Esophagus muscularis mucosa (tissue), 4 donors: ENCODE data around the gene TMEM135. TPM values are rescaled to one million over a fixed set of nuclear protein-coding genes. Genes with fewer than 3 reads are reported as not detected.

Source experiments
- DNase-seq: peaks from one replicate; pipeline ENCODE4 v3.0.0-alpha.2; 2017; ENCODE audit errors: extremely low spot score
- H3K27ac ChIP-seq, 4 donors: fragments of 200-600 bp; sonication (generic); replicated peaks in 1 of 4; 1 replicate in 3 of 4; 2 replicates in 1 of 4; pipeline ENCODE4 v1.5.1; 2016 to 2019; ENCODE audit warnings: mild to moderate bottlenecking in 1 of 4
- H3K27me3 ChIP-seq, 4 donors: fragments of 200-600 bp; sonication (generic); one replicate each; pipeline versions ENCODE4 v1.5.1 to v1.6.0; 2016 to 2019
- H3K36me3 ChIP-seq, 4 donors: fragments of 200-600 bp; sonication (generic); one replicate each; pipeline ENCODE4 v1.5.1; 2016 to 2019
- H3K4me1 ChIP-seq, 4 donors: fragments of 200-600 bp; sonication (generic); one replicate each; pipeline ENCODE4 v1.5.1; 2016 to 2019
- H3K4me3 ChIP-seq, 4 donors: fragments of 200-600 bp; sonication (generic); 1 replicate in 2 of 4; 2 replicates in 2 of 4; pipeline ENCODE4 v1.5.1; 2016 to 2019; ENCODE audit warnings: mild to moderate bottlenecking in 4 of 4, moderate library complexity in 1 of 4
- H3K9me3 ChIP-seq, 4 donors: fragments of 200-600 bp; sonication (generic); 1 replicate in 3 of 4; 2 replicates in 1 of 4; pipeline ENCODE4 v1.5.1; 2016 to 2019
- CTCF ChIP-seq, 3 experiments: fragments of 200-600 bp in 2 of 3; fragments of 450-650 bp in 1 of 3; sonication (generic) in 2 of 3; IDR thresholded peaks; one replicate each; pipeline ENCODE4 v1.5.1; 2017 to 2019; ENCODE audit warnings: antibody characterized with exemption in 3 of 3, mild to moderate bottlenecking in 2 of 3, moderate library complexity in 1 of 3
- EP300 ChIP-seq: sonication (generic); formaldehyde crosslinking; IDR thresholded peaks from one replicate; pipeline ENCODE4 v1.6.1; 2017; ENCODE audit warnings: antibody characterized with exemption
- POLR2A ChIP-seq: fragments of 450-650 bp; IDR thresholded peaks from one replicate; pipeline ENCODE4 v1.6.1; 2017; ENCODE audit warnings: antibody characterized with exemption, moderate library complexity, mild to moderate bottlenecking, low read depth
- POLR2AphosphoS5 ChIP-seq, 2 donors: sonication (generic); formaldehyde crosslinking; IDR thresholded peaks; one replicate each; pipeline ENCODE4 v1.6.1; 2017; ENCODE audit warnings: antibody characterized with exemption in 2 of 2
- WGBS: methylation state at CpG from one replicate; pipeline ENCODE4 v1.1.5; 2018; 5-methylcytosine and 5-hydroxymethylcytosine counted together
- intact Hi-C: fragments of 100-400 bp; cut with DNase I; formaldehyde crosslinking; loops from one replicate; pipeline ENCODE4 v1.15.1; 2023
- total RNA-seq, 4 donors: library from RNA; depleted of rRNA; stranded (reverse); fragments of >200 nt; gene quantifications; one replicate each; pipeline versions ENCODE4 v1.1.0 to v1.2.1, GENCODE V29; 2016

TMEM135 gene
- total RNA-seq, 4 donors from 2014 or later: 11.6 to 19.5 (median 14.9) TPM

- H3K9me3 ChIP-seq: no peaks in the 10 kb centered on the region
- intact Hi-C loops: no loop called here
- WGBS: 89% methylated on average over 1 of the region's 1 CpG
- no peak overlapping the region for H3K4me3 ChIP-seq
- H3K27ac ChIP-seq: no peak overlapping the region
- H3K27me3 ChIP-seq: no peaks in the 10 kb centered on the region
- no peaks in the 10 kb centered on the region for H3K4me1 ChIP-seq
- no peak for TF ChIP-seq POLR2AphosphoS5 (IDR thresholded peaks at IDR 0.05)
- no peak for TF ChIP-seq CTCF (IDR thresholded peaks at IDR 0.05)
- no peak for DNase-seq
- H3K36me3 ChIP-seq: no peaks in the 10 kb centered on the region
Observed at GRCh38 chr11:87212891-87213290, 175.2 kb downstream of the TMEM135 start.

- Histone ChIP-seq H3K36me3 (no peaks in the 10 kb centered on the region), H3K27ac (no peak overlapping the region), H3K27me3 (no peaks in the 10 kb centered on the region), H3K4me1 (no peaks in the 10 kb centered on the region), H3K9me3 (no peaks in the 10 kb centered on the region), H3K4me3 (no peak overlapping the region)
- DNase-seq: no peak
- no peak for TF ChIP-seq CTCF (IDR thresholded peaks at IDR 0.05)
- no peak for TF ChIP-seq POLR2AphosphoS5 (IDR thresholded peaks at IDR 0.05)
- TF ChIP-seq POLR2A: no peak
- TF ChIP-seq EP300: no peak
- WGBS: 84% methylated on average over 2 of the region's 2 CpGs
- intact Hi-C loops: no loop called here
Observed at GRCh38 chr11:87213444-87213843, 175.7 kb downstream of the TMEM135 start.

GRCh38 chr11:87215236-87215635 is 177.5 kb downstream of the TMEM135 start:
- no peak for DNase-seq
- H3K27me3 ChIP-seq: no peaks in the 10 kb centered on the region
- TF ChIP-seq EP300 (no peak), POLR2AphosphoS5 (IDR thresholded peaks at IDR 0.05) (no peak), CTCF (IDR thresholded peaks at IDR 0.05) (no peak), POLR2A (no peak)
- H3K4me3 ChIP-seq: no peak overlapping the region
- H3K27ac ChIP-seq: no peak overlapping the region
- no peaks in the 10 kb centered on the region for H3K36me3 ChIP-seq
- H3K4me1 ChIP-seq: peaks cover 4 to 12% (median 8%) of the 10 kb centered on the region in 4 donors
- H3K9me3 ChIP-seq: no peaks in the 10 kb centered on the region
- 100% methylated on average over 1 of the region's 1 CpG for WGBS
- intact Hi-C loops: no loop called here

GRCh38 chr11:87219266-87219665 is 181.5 kb downstream of the TMEM135 start:
- intact Hi-C loops: no loop called here
- TF ChIP-seq POLR2A (no peak), POLR2AphosphoS5 (IDR thresholded peaks at IDR 0.05) (no peak), CTCF (IDR thresholded peaks at IDR 0.05) (no peak), EP300 (no peak)
- Histone ChIP-seq H3K27ac (no peak overlapping the region), H3K36me3 (no peaks in the 10 kb centered on the region), H3K27me3 (no peaks in the 10 kb centered on the region), H3K4me3 (no peak overlapping the region), H3K9me3 (no peaks in the 10 kb centered on the region), H3K4me1 (peaks cover 6 to 18% (median 11%) of the 10 kb centered on the region in 4 donors)
- WGBS: 68% methylated on average over 4 of the region's 4 CpGs
- no peak for DNase-seq

- H3K4me1 ChIP-seq: peaks cover 6 to 21% (median 11%) of the 10 kb centered on the region in 4 donors
- no peaks in the 10 kb centered on the region for H3K9me3 ChIP-seq
- H3K27ac ChIP-seq: no peak overlapping the region
- 98% methylated on average over 2 of the region's 2 CpGs for WGBS
- TF ChIP-seq POLR2AphosphoS5 (IDR thresholded peaks at IDR 0.05) (no peak), EP300 (no peak), POLR2A (no peak), CTCF (IDR thresholded peaks at IDR 0.05) (no peak)
- DNase-seq: no peak
- intact Hi-C loops: no loop called here
- no peak overlapping the region for H3K4me3 ChIP-seq
- H3K27me3 ChIP-seq: no peaks in the 10 kb centered on the region
- no peaks in the 10 kb centered on the region for H3K36me3 ChIP-seq
Observed at GRCh38 chr11:87223816-87224215, 186.1 kb downstream of the TMEM135 start.
